GM23338 (cell line): ENCODE measurements around the gene CYP19A1.

ENCODE experiments used
- CTCF ChIP-seq, 2 experiments: fragments of 200-600 bp in 1 of 2; sonication (generic) in 1 of 2; conservative IDR thresholded peaks; 2 replicates each; pipeline versions ENCODE4 v1.5.1 to v1.6.1; 2016 to 2017; ENCODE audit warnings: antibody characterized with exemption in 2 of 2, low read depth in 2 of 2, mild to moderate bottlenecking in 2 of 2, moderate library complexity in 1 of 2
- ETS1 ChIP-seq: IDR thresholded peaks from 2 replicates; pipeline ENCODE4 v1.6.1; 2016; ENCODE audit warnings: antibody characterized with exemption
- EZH2phosphoT487 ChIP-seq: fragments of 200-600 bp; sonication (generic); IDR thresholded peaks from one replicate; pipeline ENCODE4 v1.8.1; 2018; ENCODE audit warnings: antibody characterized with exemption; ENCODE audit not compliant: unreplicated experiment
- NANOG ChIP-seq: IDR thresholded peaks from 2 replicates; pipeline ENCODE4 v1.6.1; 2016; ENCODE audit warnings: antibody characterized with exemption, borderline replicate concordance
- REST ChIP-seq: IDR thresholded peaks from one replicate; pipeline ENCODE4 v1.6.1; 2018; ENCODE audit warnings: antibody characterized with exemption; ENCODE audit not compliant: unreplicated experiment

DNA sequence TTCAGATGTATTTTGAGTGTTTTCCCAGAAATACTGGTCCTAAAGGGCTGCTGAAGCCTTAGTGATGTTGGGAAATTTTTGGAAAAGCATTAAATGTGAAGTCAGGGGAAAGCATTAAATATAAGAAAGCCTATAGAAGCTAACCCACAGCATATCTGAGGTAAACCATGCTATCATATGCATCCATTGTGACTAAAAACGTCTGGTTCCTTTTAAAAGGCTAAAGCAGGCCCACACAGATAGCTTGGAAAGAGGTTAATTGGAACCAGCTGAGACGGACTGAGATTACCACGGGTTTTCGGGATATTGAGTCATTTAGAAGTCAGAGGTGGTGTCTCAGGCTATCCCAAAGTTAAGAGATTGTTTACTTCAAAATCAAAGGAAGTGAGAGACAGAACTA lies 78.2 kb downstream of the CYP19A1 start:
- TF ChIP-seq REST (no peak), CTCF (conservative IDR thresholded peaks at IDR 0.05; ENCODE audit: low read depth in 2 of 2) (no peak), ETS1 (no peak), NANOG (no peak), EZH2phosphoT487 (no peak)
